NB4 (cell line): Measurements from ENCODE around the gene TRIP12.
A peak's percentile ranks its signal among the peaks of the same experiment; 100 is the strongest.
"Not testable (repeated sequence)": the region's sequence is repeated elsewhere in the genome, so short reads cannot be mapped to it uniquely, and the experiment has no call there.

ENCODE experiments used
- DNase-seq: peaks from one replicate; pipeline ENCODE4 v3.0.0; 2010; ENCODE audit warnings: low read depth
- H3K4me3 ChIP-seq: one replicate; pipeline ENCODE4 v1.5.1; 2011; ENCODE audit warnings: mild to moderate bottlenecking, low read depth, low read length, moderate library complexity
- MYC ChIP-seq: IDR thresholded peaks from 2 replicates; pipeline ENCODE4 v1.6.1; 2011; ENCODE audit warnings: low read depth, low read length
- POLR2A ChIP-seq: IDR thresholded peaks from 2 replicates; pipeline ENCODE4 v1.6.1; 2011; ENCODE audit warnings: mild to moderate bottlenecking; ENCODE audit not compliant: insufficient read length; ENCODE audit errors: extremely low read depth
- TF ChIP-seq, protein P1 (sequence below): IDR thresholded peaks from one replicate; pipeline ENCODE4 v1.5.1; 2012; ENCODE audit warnings: low read depth, low read length
- TF ChIP-seq, protein P2 (sequence below): IDR thresholded peaks from 2 replicates; pipeline ENCODE4 v1.6.1; 2011; ENCODE audit warnings: low read depth, low read length

The TRIP12 gene

DNA sequence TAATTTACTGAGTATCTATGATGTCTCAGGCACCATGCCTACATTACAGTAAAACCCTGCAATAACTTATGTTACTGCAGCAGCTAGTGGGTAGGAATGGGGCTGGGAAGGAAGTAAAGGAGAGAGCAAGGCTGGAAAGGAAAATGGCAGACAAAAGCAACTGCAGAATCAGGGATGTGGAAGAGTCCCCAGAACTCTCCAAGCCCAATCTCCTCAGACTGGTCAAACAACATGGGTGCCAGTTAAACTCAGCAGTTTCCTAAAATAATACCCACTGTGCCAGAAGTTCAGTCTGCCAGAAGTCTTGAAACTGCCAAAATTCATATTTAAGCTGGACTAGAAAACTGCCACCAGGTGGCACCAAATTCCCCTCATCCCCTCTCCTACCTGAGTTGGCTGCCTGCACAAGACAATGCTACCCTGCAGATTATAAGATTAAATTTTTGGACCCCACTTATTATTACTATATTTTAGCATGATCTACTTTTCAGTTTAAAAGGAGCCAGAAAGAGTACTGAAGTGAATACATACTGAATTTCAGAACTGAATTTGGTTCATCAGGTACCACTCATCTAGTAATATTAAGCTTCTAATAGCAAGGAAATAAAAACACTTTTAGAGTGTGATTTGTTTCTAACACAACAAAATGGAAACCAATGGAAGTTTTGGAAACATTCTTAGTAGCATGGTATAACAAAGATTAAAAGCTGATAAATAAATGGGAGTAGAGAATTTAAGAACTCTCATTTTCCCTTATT lies 120.6 kb downstream of the TRIP12 start:
- DNase-seq, result peak; percentile 77
- TF ChIP-seq MYC, result no peak
- TF ChIP-seq, protein P1, sequence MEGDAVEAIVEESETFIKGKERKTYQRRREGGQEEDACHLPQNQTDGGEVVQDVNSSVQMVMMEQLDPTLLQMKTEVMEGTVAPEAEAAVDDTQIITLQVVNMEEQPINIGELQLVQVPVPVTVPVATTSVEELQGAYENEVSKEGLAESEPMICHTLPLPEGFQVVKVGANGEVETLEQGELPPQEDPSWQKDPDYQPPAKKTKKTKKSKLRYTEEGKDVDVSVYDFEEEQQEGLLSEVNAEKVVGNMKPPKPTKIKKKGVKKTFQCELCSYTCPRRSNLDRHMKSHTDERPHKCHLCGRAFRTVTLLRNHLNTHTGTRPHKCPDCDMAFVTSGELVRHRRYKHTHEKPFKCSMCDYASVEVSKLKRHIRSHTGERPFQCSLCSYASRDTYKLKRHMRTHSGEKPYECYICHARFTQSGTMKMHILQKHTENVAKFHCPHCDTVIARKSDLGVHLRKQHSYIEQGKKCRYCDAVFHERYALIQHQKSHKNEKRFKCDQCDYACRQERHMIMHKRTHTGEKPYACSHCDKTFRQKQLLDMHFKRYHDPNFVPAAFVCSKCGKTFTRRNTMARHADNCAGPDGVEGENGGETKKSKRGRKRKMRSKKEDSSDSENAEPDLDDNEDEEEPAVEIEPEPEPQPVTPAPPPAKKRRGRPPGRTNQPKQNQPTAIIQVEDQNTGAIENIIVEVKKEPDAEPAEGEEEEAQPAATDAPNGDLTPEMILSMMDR, result peak; percentile 66
- H3K4me3 ChIP-seq, result no peak overlapping the region

DNA sequence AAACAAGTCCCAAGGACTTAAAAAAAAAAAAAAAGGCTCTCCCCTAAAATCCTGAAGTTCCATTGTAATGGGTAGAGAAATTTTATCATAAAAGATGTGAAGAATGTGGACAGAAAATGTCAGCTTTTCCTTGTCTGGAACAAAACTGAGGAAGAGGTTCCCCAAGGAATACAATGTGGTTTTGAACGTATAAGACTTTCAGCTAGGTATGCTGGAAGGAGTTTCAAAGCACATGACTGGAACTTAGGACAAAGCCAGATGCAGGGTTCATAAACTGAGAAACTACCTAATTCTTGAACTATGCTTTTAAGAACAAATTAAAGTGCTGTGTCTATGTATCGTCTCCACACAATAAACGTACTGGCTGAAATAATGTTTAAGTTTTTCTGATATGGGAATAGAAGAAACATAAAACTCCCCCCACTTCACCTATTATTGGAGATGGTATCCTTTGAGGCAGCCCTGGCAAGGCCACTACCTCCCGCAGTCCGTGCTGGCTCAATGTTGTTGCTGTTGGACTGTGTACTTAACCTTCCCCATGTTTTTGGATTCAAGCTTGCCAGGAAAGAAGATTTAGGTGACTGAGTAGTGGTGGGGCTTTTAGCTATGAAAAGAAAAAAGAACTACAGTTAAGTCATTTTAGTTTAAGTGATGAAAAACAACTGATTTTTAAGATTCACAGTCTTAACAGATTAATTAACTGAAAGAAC lies 123.2 kb downstream of the TRIP12 start:
- no peak for DNase-seq
- H3K4me3 ChIP-seq, result no peak overlapping the region
- TF ChIP-seq, protein P2, sequence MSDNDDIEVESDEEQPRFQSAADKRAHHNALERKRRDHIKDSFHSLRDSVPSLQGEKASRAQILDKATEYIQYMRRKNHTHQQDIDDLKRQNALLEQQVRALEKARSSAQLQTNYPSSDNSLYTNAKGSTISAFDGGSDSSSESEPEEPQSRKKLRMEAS, result no peak
- no peak for TF ChIP-seq MYC
- no peak for TF ChIP-seq POLR2A

DNA sequence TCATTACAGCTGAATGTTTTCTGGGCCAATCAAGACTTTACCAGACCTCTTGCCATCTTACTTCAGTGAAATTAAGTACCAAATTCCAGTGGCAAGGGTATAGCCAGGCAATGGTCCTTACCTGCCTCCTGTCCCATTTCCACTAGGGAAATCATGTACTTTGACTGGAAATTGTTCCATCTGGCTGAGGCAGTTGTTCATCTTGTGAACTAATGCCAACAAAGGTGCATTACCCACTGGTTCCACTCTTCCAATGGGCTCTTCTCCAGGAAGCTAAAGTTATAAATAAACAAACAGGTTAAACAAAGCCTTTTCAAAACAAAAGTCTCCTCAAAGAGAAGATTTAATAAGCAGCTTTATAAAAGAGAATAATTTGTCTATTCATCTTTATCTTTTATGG lies 126.8 kb downstream of the TRIP12 start:
- DNase-seq, result no peak
- no peak overlapping the region for H3K4me3 ChIP-seq
- TF ChIP-seq POLR2A (no peak), MYC (no peak)
- TF ChIP-seq, protein P1, result no peak
- TF ChIP-seq, protein P2, result no peak

DNA sequence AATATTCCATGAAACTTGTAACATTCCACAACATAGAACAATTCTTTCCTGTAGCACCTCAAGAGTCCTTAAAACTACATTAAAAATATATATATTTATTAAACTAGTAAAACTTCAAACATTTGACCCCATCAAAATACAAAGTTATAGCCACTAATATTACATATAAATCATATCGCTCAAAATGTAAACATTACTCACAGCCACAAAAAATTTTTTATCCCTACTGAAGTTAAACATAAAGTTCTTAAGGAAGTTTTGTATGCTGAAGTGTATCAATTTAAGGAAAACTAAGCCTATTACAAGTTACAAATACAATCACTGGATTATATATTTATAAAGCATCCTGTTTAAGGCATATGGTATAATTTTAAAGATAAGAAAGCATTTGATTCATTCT lies 127.2 kb downstream of the TRIP12 start:
- no peak for DNase-seq
- TF ChIP-seq, protein P2, result no peak
- TF ChIP-seq POLR2A (no peak), MYC (no peak)
- TF ChIP-seq, protein P1, result no peak
- H3K4me3 ChIP-seq, result no peak overlapping the region

DNA sequence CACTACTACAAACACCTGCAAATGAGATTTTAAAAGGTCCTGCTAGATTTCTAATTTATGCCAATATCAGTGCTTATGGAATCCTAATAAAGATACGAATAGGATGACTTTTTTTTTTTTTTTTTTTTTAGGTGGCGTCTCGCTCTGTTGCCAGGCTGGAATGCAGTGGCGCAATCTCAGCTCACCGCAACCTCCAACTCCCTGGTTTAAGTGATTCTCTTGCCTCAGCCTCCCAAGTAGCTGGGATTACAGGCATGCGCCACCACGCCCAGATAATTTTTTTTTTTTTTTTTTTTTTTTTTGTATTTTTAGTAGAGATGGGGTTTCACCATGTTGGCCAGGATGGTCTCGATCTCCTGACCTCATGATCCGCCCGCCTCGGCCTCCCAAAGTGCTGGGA lies 135.5 kb downstream of the TRIP12 start:
- H3K4me3 ChIP-seq, DNase-seq: not testable (repeated sequence)

DNA sequence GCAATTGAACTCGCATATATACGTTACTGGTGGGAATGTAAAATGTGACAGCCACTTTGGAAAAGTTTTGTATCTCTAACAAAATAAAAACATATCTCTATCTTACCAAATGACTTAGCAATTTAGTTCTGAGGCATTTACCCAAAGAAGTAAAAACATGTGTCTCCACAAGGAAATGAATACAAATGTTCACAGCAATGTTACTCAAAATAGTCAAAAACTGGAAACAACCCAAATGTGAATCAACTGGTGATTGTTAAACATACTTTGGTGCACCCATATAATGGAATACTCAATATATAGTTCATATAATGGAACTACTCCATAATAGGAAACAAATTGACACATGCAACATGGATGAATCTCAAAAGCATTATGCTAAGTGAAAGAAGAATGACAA lies 137.0 kb downstream of the TRIP12 start:
- TF ChIP-seq POLR2A (no peak), MYC (no peak)
- TF ChIP-seq, protein P2, result no peak
- TF ChIP-seq, protein P1, result no peak
- DNase-seq, result no peak
- H3K4me3 ChIP-seq, result no peak overlapping the region
